Fibroblast of lung (primary cell): ENCODE data around the gene NOL6. TPM values are rescaled to one million over a fixed set of nuclear protein-coding genes. Genes with fewer than 3 reads are reported as not detected.
A peak's percentile ranks its signal among the peaks of the same experiment; 100 is the strongest.

Experiments
- DNase-seq, 2 donors: peaks; one replicate each; pipeline versions ENCODE4 v3.0.0 to v3.0.0-alpha.2; 2010; ENCODE audit warnings: low read depth in 2 of 2
- H2AFZ ChIP-seq: 2 replicates; pipeline ENCODE4 v1.5.1; 2012; ENCODE audit warnings: low read length, control low read depth, inconsistent platforms
- H3K27ac ChIP-seq: 2 replicates; pipeline ENCODE4 v1.5.1; 2011; ENCODE audit warnings: low read length, control low read depth; ENCODE audit not compliant: insufficient read depth
- H3K27me3 ChIP-seq: 2 replicates; pipeline ENCODE4 v1.5.1; 2011; ENCODE audit warnings: mild to moderate bottlenecking, low read length; ENCODE audit not compliant: control insufficient read depth, insufficient read depth
- H3K36me3 ChIP-seq: 2 replicates; pipeline ENCODE4 v1.5.1; 2011; ENCODE audit warnings: low read length; ENCODE audit not compliant: control insufficient read depth, insufficient read depth
- H3K4me1 ChIP-seq: 2 replicates; pipeline ENCODE4 v1.5.1; 2011; ENCODE audit warnings: low read length; ENCODE audit not compliant: control insufficient read depth, insufficient read depth; ENCODE audit errors: extremely low read depth
- H3K4me2 ChIP-seq: 2 replicates; pipeline ENCODE4 v1.5.1; 2011; ENCODE audit warnings: low read length, control low read depth; ENCODE audit not compliant: insufficient read depth; ENCODE audit errors: extremely low read depth
- H3K4me3 ChIP-seq, 4 experiments: fragments of 200-600 bp in 1 of 4; sonication (generic) in 1 of 4; replicated peaks in 1 of 4; 2 replicates each; pipeline ENCODE4 v1.5.1; 2011 to 2016; ENCODE audit warnings: low read length in 4 of 4, low read depth in 3 of 4, mild to moderate bottlenecking in 3 of 4, control low read depth in 2 of 4, inconsistent platforms in 1 of 4, mixed read lengths in 1 of 4; ENCODE audit not compliant: insufficient read depth in 1 of 4; ENCODE audit errors: control extremely low read depth in 1 of 4
- H3K79me2 ChIP-seq: 2 replicates; pipeline ENCODE4 v1.5.1; 2012; ENCODE audit warnings: mild to moderate bottlenecking, low read length, inconsistent platforms; ENCODE audit not compliant: control insufficient read depth, insufficient read depth
- H3K9ac ChIP-seq: 2 replicates; pipeline ENCODE4 v1.5.1; 2011; ENCODE audit warnings: mild to moderate bottlenecking, low read length, control low read depth; ENCODE audit not compliant: insufficient read depth
- H3K9me3 ChIP-seq: 2 replicates; pipeline ENCODE4 v1.5.1; 2012; ENCODE audit warnings: low read depth, low read length; ENCODE audit not compliant: control insufficient read depth, insufficient read depth
- H4K20me1 ChIP-seq: 2 replicates; pipeline ENCODE4 v1.5.1; 2011; ENCODE audit warnings: low read length; ENCODE audit not compliant: control insufficient read depth, insufficient read depth; ENCODE audit errors: extremely low read depth
- EZH2 ChIP-seq: IDR thresholded peaks from 2 replicates; pipeline ENCODE4 v1.5.1; 2012; ENCODE audit warnings: low read length, control low read depth, mild to moderate bottlenecking; ENCODE audit errors: missing control alignments
- polyA plus RNA-seq, 2 donors: library from polyadenylated mRNA; depleted of rRNA in 1 of 2; stranded (reverse) in 1 of 2; unstranded in 1 of 2; fragments of >200 nt; gene quantifications; 2 replicates each; pipeline ENCODE4 v1.2.1, GENCODE V29; 2011 to 2012; ENCODE audit warnings: missing spikeins in 1 of 2
- total RNA-seq: library from RNA; depleted of rRNA; stranded (reverse); fragments of >200 nt; gene quantifications from 2 replicates; pipeline ENCODE4 v1.2.1, GENCODE V29; 2014
- TF ChIP-seq, protein P1 (sequence below), 2 donors: IDR thresholded peaks in 1 of 2; conservative IDR thresholded peaks in 1 of 2; 1 replicate in 1 of 2; 2 replicates in 1 of 2; pipeline ENCODE4 v1.5.1; 2011 to 2012; ENCODE audit warnings: low read length in 2 of 2, control low read depth in 1 of 2, inconsistent platforms in 1 of 2, low read depth in 1 of 2, mild to moderate bottlenecking in 1 of 2

Gene NOL6
- total and polyA plus RNA-seq, 2 donors (not counting 1 experiment from before 2014, with no cell fraction given): 15.2 to 24.4 TPM

DNA sequence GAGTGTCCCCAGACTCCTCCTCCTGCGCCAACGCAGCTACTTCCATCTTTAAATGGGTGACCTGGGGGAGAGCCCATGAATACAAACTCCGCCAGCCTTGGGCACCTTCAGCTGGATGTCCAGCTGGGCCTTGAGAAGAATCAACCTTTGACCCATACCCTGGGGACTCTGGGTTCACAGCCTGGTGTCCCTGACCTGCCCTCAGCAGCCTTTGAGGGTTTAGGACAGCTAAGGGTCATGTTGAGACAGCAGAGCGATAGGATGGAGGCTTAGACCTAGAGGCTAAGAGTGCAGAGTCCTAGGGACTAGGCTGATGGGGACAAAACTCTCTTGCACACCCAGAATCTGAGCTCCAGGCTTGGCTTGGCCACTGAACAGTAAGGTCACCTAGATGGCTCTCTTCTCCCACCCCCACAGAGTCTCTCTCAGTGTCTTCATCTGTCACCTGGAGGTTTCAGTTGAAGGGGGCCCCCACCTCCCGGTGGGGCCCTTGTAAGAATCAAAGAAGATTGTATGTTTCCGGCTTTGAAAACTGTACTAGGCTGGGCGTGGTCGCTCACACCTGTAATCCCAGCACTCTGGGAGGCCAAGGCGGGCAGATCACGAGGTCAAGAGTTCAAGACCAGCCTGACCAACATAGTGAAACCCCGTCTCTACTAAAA, 19.6 kb downstream of the NOL6 start:
- Histone ChIP-seq H4K20me1 (no peaks in the 10 kb centered on the region), H3K79me2 (no peaks in the 10 kb centered on the region), H3K4me1 (peaks cover 2% of the 10 kb centered on the region), H3K4me3 (no peak overlapping the region), H3K27ac (no peak overlapping the region), H3K4me2 (no peak overlapping the region), H3K9ac (no peak overlapping the region), H3K27me3 (no peaks in the 10 kb centered on the region), H3K9me3 (no peaks in the 10 kb centered on the region), H3K36me3 (no peaks in the 10 kb centered on the region), H2AFZ (no peak overlapping the region)
- TF ChIP-seq, protein P1, sequence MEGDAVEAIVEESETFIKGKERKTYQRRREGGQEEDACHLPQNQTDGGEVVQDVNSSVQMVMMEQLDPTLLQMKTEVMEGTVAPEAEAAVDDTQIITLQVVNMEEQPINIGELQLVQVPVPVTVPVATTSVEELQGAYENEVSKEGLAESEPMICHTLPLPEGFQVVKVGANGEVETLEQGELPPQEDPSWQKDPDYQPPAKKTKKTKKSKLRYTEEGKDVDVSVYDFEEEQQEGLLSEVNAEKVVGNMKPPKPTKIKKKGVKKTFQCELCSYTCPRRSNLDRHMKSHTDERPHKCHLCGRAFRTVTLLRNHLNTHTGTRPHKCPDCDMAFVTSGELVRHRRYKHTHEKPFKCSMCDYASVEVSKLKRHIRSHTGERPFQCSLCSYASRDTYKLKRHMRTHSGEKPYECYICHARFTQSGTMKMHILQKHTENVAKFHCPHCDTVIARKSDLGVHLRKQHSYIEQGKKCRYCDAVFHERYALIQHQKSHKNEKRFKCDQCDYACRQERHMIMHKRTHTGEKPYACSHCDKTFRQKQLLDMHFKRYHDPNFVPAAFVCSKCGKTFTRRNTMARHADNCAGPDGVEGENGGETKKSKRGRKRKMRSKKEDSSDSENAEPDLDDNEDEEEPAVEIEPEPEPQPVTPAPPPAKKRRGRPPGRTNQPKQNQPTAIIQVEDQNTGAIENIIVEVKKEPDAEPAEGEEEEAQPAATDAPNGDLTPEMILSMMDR (conservative IDR thresholded peaks at IDR 0.05 in 1 of 2, IDR thresholded peaks at IDR 0.05 in 1 of 2; ENCODE audit: low read depth in 1 of 2, low read length in 2 of 2): no peak
- TF ChIP-seq EZH2: no peak
- DNase-seq: no peak

DNA sequence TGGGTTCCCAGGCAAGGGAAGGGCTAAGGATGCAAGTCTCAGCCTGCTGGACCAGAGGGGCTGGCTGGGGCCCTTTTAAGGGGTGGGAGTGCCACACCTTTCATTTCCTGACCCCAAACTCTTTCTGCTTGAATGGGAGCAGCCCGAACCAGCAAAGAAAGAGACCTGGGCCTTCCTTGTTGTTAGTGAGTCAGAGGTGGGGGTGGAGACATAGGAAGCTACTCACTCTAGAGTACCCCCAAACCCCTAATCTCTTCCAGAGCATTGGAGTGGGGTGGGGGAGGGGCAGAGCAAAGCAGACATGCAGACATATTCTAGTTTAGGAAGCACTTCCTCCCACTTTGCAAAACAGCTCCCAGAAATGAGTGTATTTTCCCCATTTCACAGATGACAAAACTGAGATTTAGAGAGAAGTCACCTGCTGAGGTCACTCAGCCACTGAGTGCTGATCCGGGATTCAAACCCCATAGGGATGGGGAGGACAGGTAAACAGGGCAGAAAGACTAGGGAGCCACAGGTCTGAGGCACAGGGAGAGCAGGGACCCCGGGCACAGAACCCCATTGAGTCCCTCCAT, 20.4 kb downstream of the NOL6 start:
- TF ChIP-seq, protein P1 (conservative IDR thresholded peaks at IDR 0.05 in 1 of 2, IDR thresholded peaks at IDR 0.05 in 1 of 2; ENCODE audit: low read depth in 1 of 2, low read length in 2 of 2): no peak
- TF ChIP-seq EZH2: no peak
- no peaks in the 10 kb centered on the region for H3K36me3 ChIP-seq
- no peaks in the 10 kb centered on the region for H3K79me2 ChIP-seq
- no peak overlapping the region for H3K4me3 ChIP-seq
- no peak overlapping the region for H2AFZ ChIP-seq
- no peaks in the 10 kb centered on the region for H3K27me3 ChIP-seq
- no peak overlapping the region for H3K9ac ChIP-seq
- no peak overlapping the region for H3K27ac ChIP-seq
- DNase-seq: peak in 1 of 2 donors; percentile 15
- H4K20me1 ChIP-seq: no peaks in the 10 kb centered on the region
- peaks cover 2% of the 10 kb centered on the region for H3K4me1 ChIP-seq
- no peaks in the 10 kb centered on the region for H3K9me3 ChIP-seq
- H3K4me2 ChIP-seq: no peak overlapping the region

DNA sequence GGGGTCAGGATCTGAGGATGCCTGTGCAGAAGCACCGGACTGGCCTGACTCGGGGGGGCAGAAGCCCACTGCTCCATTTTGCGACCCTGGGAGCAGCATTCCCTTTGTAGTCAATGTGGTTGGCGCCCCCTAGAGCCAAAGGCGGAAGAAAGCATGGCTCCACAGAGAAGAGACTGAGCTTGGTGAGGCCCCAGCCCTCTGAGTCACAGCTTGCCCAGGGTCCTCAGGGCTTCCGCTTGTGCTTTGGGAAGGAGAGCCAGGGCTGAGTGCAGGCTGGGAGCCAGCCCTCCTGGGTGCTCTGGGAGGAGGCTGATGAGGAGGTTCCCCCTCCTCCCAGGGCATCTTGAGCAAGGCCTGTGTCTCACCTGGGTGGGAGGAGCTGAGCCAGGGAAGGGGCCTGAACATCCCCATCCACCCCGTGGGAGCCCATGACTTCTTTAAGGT, 20.9 kb downstream of the NOL6 start:
- no peaks in the 10 kb centered on the region for H3K9me3 ChIP-seq
- no peak overlapping the region for H3K27ac ChIP-seq
- TF ChIP-seq, protein P1 (conservative IDR thresholded peaks at IDR 0.05 in 1 of 2, IDR thresholded peaks at IDR 0.05 in 1 of 2; ENCODE audit: low read depth in 1 of 2, low read length in 2 of 2): peak; percentile 72 to 87
- no peak for TF ChIP-seq EZH2
- H3K4me3 ChIP-seq: no peak overlapping the region
- no peaks in the 10 kb centered on the region for H3K79me2 ChIP-seq
- no peaks in the 10 kb centered on the region for H3K36me3 ChIP-seq
- H2AFZ ChIP-seq: no peak overlapping the region
- no peaks in the 10 kb centered on the region for H4K20me1 ChIP-seq
- peaks cover 2% of the 10 kb centered on the region for H3K4me1 ChIP-seq
- H3K27me3 ChIP-seq: peaks cover 2% of the 10 kb centered on the region
- peak; percentile 81 for DNase-seq
- H3K4me2 ChIP-seq: no peak overlapping the region
- H3K9ac ChIP-seq: no peak overlapping the region
